Measurements from ENCODE around the gene UBE2S. TPM values are rescaled to one million over a fixed set of nuclear protein-coding genes. Genes with fewer than 3 reads are reported as not detected.

UBE2S gene
- total and polyA plus RNA-seq, 11 donors: 10.9 to 51.8 (median 27.6) TPM

- H3K4me1 ChIP-seq: peaks cover 0 to 26% (median 0%) of the 10 kb centered on the region in 12 donors
- H3K9me3 ChIP-seq: no peaks in the 10 kb centered on the region
- WGBS, 4 donors: 67 to 84% (median 73%) methylated on average over 5 of the region's 5 CpGs
- TF ChIP-seq POLR2A (IDR thresholded peaks at IDR 0.05): no peak
- TF ChIP-seq CTCF (IDR thresholded peaks at IDR 0.05): no peak
- no peak overlapping the region for H3K27ac ChIP-seq
- DNase-seq (no peak), ATAC-seq (no peak)
- H3K4me3 ChIP-seq: no peak overlapping the region
- no peaks in the 10 kb centered on the region for H3K36me3 ChIP-seq
- intact Hi-C loops (cut with DNase I): no loop called here
- peaks cover 37 to 72% (median 57%) of the 10 kb centered on the region in 9 donors for H3K27me3 ChIP-seq
Measured at GRCh38 chr19:55439052-55439451, 31.5 kb upstream of the UBE2S start.

GRCh38 chr19:55437410-55437809 is 29.8 kb upstream of the UBE2S start:
- DNase-seq (peak in 3 of 5 donors; percentile 51 to 64 (median 57)), ATAC-seq (peak; percentile 56 to 88 (median 82))
- Histone ChIP-seq H3K27me3 (peaks cover 47 to 76% (median 65%) of the 10 kb centered on the region in 9 donors), H3K27ac (no peak overlapping the region), H3K4me1 (peaks cover 0 to 27% (median 0%) of the 10 kb centered on the region in 12 donors), H3K9me3 (no peaks in the 10 kb centered on the region), H3K36me3 (no peaks in the 10 kb centered on the region), H3K4me3 (no peak overlapping the region)
- intact Hi-C loops (cut with DNase I): no loop called here
- WGBS, 4 donors: 1 to 4% (median 2%) methylated on average over 4 to 17 of the region's 17 CpGs
- TF ChIP-seq CTCF (IDR thresholded peaks at IDR 0.05) (no peak), POLR2A (IDR thresholded peaks at IDR 0.05) (no peak)

- H3K27me3 ChIP-seq: peaks cover 50 to 76% (median 68%) of the 10 kb centered on the region in 9 donors
- H3K4me1 ChIP-seq: peaks cover 0 to 21% (median 0%) of the 10 kb centered on the region in 12 donors
- H3K4me3 ChIP-seq: no peak overlapping the region
- intact Hi-C loops (cut with DNase I): no loop called here
- no peaks in the 10 kb centered on the region for H3K9me3 ChIP-seq
- TF ChIP-seq POLR2A (IDR thresholded peaks at IDR 0.05) (no peak), CTCF (IDR thresholded peaks at IDR 0.05) (no peak)
- ATAC-seq (no peak), DNase-seq (no peak)
- no peaks in the 10 kb centered on the region for H3K36me3 ChIP-seq
- 38 to 51% (median 42%) methylated on average over 6 to 8 of the region's 8 CpGs for WGBS, 4 donors
- no peak overlapping the region for H3K27ac ChIP-seq
Measured at GRCh38 chr19:55436847-55437246, 29.3 kb upstream of the UBE2S start.

GRCh38 chr19:55435020-55435419 is 27.4 kb upstream of the UBE2S start:
- Histone ChIP-seq H3K27me3 (peaks cover 39 to 74% (median 56%) of the 10 kb centered on the region in 9 donors), H3K27ac (no peak overlapping the region), H3K36me3 (no peaks in the 10 kb centered on the region), H3K9me3 (no peaks in the 10 kb centered on the region), H3K4me3 (no peak overlapping the region), H3K4me1 (peaks cover 0 to 6% (median 0%) of the 10 kb centered on the region in 12 donors)
- 85 to 98% (median 94%) methylated on average over 4 of the region's 4 CpGs for WGBS, 4 donors
- intact Hi-C loops (cut with DNase I): no loop called here
- TF ChIP-seq CTCF (IDR thresholded peaks at IDR 0.05) (no peak), POLR2A (IDR thresholded peaks at IDR 0.05) (no peak)
- ATAC-seq: no peak
- peak in 1 of 5 donors; percentile 3 for DNase-seq

All from heart left ventricle (tissue), 16 donors.